Measurements from ENCODE around the gene LYPD1.

The LYPD1 gene

GRCh38 chr2:132668189-132668823 lies 1.7 kb downstream of the LYPD1 start:
- DNase-seq = no peak

- no peak for DNase-seq
These were observed 2.3 kb downstream of the LYPD1 start for GRCh38 chr2:132667706-132668105.

GRCh38 chr2:132665401-132666140 lies 4.4 kb downstream of the LYPD1 start:
- no peak for DNase-seq

DNA sequence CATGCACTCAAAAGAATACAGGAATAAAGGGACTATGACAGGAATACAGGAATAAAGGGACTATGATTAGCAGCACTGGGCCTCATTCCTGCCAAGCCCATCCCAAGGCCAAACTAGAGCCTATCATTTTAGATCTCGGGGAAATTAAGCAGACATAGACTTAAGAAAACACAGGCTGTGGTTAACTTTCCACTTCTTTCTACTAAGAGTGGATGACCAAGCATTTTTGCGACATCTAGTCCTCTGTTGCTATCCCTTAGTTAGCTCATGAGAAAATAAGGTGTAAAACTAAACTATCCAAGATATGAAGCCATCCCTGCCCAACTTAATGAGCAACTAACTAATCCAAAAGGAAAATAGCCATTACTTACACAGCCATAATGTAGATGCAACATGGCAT lies 5.9 kb downstream of the LYPD1 start:
- DNase-seq = no peak

GRCh38 chr2:132662732-132663131 lies 7.3 kb downstream of the LYPD1 start:
- DNase-seq = no peak

DNA sequence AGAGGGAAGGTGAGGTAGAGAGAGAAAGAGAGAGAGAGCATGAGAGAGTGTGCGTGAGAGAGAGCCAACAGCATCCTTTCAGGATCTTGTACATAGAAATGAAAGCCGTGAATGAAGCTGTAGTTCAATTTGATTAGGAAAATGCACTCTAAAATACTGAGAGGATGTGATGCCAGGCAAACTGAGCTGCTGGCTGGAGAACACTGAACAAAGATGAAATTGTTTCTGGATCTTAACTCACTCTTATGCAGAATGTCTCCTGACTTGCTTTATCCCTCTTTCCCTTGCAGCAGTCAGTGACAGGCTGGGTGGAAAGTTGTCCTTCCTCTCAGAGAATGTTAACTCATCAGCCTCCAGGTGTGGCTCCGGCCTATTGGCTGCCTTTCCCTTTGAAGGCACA lies 10.7 kb downstream of the LYPD1 start:
- no peak for DNase-seq

- DNase-seq = no peak
These were observed 13.6 kb downstream of the LYPD1 start for GRCh38 chr2:132656266-132656975.

- no peak for DNase-seq
These were observed 15.0 kb downstream of the LYPD1 start for GRCh38 chr2:132654968-132655367.

GRCh38 chr2:132654335-132654734 lies 15.7 kb downstream of the LYPD1 start:
- no peak for DNase-seq

GRCh38 chr2:132652474-132652873 lies 17.5 kb downstream of the LYPD1 start:
- no peak for DNase-seq

DNA sequence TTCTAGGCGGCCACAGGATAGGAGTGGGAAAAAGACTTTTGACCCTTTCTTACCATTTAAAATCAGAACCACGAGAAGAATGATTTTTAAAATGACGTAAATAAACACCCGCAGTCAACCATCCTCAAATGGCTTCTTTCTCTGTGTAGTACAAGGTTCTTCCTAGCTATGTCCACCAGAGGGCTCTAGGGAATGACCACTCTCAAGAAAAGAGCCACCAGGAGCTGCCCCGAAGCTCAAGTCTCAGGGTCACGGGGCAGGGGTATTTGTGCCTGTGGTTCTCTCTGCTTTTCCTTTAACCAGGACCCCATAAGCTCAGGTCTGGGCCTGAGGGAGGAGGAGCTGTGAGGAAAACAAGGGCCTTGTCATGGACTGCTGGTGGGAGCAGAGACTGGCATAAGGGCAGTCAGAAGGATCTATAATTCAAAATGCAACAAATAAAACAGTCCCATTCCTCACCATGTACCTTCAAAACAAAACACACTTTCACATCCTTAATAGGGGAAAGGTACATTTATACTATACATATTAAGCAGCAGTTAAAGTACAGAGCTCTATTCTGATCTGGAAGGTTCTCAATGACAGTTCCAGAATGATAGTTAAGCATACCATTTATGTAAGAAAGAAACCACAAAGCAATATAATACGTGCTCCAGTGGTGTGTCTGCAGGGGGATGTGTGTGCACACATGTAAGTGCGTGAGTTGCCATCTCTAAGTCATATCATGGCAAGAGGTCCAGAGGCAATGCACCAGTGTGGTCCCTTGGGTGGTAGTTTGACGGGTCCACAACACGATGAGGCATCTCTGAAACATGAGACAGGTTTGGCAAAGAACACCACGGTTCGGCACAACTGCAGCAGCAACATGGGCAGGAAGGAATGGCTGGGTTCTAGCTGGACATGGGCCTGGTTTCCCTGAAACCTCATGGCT lies 18.6 kb downstream of the LYPD1 start:
- no peak for DNase-seq

DNA sequence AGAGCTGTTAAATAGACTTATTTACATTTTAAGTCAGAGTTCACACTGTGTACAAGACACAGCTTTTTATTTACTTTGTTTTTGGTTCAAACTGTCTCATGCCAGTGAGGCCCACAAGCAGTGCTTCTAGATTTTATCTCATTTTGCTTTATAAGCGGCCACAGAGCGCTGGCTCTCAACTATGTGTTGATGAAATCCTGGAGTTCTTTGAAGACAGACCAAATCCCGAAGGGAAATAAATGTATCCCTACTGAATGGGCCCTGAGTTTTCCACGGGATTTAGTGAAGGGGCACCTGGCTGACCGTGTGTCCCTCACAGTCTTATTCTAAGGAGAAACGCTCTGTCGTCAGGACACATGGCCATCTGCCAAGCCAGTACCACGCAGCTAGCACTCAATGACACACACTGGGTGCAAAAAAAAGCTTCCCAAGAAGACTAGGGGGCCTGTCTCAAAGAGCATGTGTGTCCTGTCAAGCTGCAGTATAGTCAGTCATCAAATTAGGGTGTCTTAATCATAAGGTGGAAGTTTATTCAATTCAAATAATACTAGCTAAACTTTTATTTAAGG lies 23.4 kb downstream of the LYPD1 start:
- no peak for DNase-seq

DNA sequence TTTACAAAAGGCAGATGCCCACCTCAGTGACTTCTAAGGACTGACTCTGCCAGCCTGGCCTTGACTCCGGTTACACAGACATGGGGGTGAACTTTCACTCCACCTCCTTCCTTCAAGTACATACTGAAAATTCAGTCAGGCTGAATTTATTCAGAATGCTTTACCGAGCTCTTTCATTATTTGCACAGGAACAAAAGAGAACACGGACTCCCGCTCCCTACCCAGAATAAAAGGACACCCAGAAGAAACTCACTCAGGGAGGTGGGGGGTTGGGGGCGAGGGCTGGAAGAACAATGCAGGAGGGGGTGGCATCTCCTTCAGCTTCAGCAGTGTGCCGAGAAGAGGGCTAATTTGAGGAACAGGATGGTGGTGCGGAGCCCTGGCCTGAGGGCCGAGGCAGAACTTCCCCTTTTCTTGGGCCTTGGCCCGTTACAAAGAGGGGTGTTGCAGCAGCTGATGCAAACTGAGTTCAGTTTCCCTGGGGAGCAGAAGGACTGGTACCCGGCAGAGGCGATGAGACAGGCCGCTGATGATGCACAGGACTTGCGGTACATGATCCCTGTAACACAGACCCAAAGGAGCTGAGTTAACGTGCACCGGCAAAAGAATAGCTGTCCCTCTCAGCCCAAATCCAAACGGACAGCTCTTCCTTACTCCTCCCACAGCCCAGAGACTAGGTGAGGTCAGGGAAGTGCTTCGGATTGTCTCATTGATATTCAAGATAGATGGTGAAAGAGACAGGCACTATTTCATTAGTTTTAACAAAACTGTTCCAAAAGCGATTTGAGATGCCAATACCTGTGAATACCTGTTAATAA lies 24.1 kb downstream of the LYPD1 start:
- peak in 1 of 2 donors; percentile 13 for DNase-seq

DNA sequence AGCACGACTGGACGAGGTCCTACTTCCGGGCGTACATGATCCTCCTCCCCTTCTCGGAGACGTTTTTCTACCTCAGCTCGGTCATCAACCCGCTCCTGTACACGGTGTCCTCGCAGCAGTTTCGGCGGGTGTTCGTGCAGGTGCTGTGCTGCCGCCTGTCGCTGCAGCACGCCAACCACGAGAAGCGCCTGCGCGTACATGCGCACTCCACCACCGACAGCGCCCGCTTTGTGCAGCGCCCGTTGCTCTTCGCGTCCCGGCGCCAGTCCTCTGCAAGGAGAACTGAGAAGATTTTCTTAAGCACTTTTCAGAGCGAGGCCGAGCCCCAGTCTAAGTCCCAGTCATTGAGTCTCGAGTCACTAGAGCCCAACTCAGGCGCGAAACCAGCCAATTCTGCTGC lies 24.8 kb downstream of the LYPD1 start:
- DNase-seq = no peak

DNA sequence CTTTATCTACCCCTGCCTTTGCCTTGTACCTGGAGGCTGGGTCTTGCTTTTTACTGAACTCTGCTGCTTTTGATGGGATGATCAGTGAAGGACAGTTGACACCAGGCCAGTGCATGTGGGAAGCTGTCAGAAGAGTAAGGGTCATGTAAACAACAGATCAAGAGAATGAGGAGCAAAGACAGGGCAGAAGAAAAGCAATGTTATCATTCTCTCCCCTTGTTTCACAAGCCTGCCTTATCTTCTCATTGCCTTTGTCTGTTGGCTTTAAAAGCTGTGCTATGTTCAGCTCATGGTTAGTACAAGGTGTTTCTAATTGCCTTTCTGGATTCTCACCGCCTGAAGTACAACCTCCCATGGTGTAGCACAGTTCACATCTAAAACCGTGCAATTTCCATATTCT lies 27.6 kb downstream of the LYPD1 start:
- no peak for DNase-seq

DNA sequence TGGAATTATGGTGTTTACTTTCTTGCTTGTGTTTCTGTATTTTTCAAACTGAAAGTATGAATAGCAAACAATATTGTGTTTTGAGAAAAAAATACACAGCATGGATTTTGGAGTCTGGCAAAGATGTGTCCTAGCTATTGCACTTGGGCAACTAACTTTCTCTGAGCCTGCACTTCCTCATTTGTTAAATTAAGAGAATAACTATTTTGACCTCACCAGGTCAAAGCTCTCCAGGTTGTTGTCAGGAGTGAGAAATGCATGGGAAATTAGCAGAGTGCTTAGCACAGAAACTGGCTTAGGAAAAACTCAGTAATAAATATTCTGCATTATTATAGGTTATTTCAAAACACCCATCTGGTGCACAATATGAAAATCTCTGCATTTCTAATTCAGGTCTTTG lies 28.2 kb downstream of the LYPD1 start:
- no peak for DNase-seq

DNA sequence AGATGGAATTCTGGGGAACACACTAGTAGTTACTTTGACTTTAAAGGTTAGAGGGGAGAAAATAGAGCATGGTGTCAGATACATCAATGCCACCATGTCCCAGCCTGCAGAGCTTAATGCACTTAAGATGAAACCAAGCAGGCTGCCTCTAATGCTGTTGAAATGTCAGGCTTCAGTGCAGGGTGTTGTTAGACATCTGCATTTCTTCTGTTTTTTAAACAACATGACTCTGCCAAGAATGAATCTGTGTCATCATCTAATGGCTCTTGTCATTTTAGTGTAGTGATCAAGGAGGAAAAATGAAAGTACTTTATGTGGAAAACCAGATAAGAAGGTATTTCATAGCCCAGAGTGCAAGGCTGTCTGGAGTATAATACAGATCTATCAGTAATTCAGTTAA lies 29.9 kb downstream of the LYPD1 start:
- no peak for DNase-seq

DNA sequence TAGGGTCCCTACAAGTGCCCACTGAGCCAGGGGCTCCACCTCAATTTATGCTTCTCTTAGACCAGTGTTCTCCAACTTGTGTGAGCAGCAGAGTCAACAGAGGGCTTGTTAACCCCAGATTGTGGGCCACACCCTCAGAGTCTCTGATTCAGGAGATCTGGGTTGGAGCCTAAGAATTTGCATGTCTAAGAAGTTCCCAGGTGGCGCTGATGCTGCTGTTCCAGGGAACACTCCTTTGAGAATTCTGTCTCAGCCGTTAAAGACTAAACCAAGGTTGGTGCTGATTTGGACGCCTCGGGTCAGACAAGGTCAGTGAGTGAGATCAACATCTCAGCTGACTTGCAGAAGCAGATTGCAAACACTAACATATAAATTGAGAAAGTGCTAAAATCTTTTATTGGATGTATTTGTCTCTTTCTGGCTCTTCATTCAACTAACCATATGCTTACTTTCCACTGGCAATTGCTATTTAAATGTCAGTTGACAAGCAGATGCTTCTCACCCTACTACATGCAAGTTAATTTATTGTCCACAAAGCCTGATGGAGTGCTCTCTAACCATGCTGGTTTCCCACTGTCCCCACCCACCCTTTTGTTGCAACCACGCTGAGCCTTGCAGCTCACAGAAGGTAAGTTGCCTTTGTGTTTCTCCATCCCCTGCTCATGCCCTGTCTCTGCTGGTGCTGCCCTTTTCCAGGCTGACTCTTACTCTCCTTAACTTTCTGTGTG lies 31.5 kb downstream of the LYPD1 start:
- DNase-seq = no peak

DNA sequence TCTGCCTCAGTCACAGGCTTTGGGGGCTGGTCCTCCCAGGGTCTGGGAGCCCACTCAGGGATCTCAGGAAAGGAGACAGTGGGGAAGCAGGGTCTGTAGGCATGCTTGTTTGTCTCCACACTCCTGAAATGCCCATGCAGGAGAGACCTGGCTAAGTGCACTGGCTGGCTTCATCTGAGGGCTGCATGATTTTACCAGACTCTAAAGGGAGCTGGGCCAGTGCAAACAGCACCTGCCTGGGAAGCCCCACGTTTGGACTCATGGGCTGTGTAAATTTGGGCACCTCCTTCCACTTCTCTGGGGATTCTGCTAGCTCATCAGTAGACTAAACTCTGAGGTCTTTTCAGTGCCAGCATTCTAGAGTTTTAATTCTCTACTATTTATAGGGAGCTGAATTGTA lies 33.7 kb downstream of the LYPD1 start:
- DNase-seq = no peak

DNA sequence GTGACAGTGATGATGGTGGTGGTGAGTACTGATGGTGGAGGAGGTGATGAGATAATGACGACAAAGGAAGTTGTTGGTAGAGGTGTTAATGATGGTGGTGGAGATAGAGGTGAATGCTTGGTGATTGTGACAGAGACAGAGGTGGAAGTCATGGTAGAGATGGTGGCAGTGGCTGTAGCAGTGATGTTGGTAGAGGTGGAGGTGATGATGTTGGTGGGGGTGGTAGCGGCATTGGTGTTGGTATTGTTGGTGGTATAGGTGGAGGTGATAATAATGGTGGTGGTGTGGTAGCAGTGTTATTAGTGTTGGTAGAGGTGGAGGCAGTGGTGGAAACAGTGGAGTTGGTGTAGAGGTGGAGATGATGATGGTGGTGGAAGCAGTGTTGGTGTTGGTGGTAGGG lies 36.4 kb downstream of the LYPD1 start:
- DNase-seq = no peak

DNA sequence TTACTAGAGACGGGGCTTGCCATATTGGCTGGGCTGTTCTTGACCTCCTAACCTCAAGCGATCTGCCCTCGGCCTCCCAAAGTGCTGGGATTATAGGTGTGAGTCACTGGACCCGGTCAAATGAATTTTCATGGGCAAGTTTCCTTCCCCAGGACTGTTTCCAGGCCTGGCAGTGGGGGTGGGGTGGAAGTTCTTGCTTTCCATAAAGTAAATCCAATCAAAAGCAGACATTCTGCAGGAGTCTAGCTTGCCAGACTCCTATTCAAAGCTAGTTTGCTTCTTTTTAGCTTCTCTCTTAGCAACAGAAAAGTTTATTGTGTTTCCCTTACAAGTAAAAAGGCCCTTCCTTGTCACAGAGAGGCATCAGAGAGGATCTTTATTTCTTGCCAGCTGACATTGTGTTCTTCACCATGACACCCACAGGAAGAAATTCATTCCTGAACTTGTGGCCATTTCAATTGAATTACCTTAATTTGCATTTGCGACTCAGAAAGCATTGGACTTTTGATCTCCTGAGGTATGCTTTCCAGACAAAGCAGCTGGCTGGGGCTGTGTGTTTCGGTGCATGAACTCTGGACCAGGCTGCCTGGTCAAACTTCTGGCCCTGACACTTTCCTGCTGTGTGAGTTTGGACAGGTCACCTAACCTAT lies 37.9 kb downstream of the LYPD1 start:
- DNase-seq = no peak
